ENCODE data around the gene HMGB4. TPM values are rescaled to one million over a fixed set of nuclear protein-coding genes. Genes with fewer than 3 reads are reported as not detected.

HMGB4 gene
- total and polyA plus RNA-seq, 8 donors, result not detected

DNA sequence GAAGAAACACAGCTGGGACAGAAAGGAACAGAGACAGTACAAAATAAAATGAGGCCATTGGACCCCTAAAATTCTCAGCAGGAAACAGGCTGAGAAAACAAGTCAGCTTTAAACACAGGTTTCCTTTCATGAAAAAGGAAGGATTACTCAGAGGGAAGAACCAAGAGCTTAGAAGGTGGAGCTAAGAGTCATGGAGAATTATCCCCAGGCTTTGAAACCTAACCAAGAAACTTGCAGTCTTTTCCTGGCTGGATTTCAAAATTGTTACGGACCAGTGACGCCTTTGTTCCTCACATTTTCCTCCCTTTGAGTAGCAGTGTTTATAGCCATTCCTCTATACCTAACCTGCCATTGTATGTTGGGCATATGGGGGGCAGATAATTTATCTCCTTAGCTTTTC is 8.8 kb downstream of the HMGB4 start:
- H3K27ac ChIP-seq, result no peak overlapping the region
- H3K9me3 ChIP-seq, result no peaks in the 10 kb centered on the region
- H3K4me1 ChIP-seq, result no peaks in the 10 kb centered on the region
- no peak for ATAC-seq
- no peak for DNase-seq
- TF ChIP-seq, protein P1, sequence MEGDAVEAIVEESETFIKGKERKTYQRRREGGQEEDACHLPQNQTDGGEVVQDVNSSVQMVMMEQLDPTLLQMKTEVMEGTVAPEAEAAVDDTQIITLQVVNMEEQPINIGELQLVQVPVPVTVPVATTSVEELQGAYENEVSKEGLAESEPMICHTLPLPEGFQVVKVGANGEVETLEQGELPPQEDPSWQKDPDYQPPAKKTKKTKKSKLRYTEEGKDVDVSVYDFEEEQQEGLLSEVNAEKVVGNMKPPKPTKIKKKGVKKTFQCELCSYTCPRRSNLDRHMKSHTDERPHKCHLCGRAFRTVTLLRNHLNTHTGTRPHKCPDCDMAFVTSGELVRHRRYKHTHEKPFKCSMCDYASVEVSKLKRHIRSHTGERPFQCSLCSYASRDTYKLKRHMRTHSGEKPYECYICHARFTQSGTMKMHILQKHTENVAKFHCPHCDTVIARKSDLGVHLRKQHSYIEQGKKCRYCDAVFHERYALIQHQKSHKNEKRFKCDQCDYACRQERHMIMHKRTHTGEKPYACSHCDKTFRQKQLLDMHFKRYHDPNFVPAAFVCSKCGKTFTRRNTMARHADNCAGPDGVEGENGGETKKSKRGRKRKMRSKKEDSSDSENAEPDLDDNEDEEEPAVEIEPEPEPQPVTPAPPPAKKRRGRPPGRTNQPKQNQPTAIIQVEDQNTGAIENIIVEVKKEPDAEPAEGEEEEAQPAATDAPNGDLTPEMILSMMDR (IDR thresholded peaks at IDR 0.05), result no peak
- intact Hi-C loops (cut with DNase I), result no loop called here
- no peaks in the 10 kb centered on the region for H3K27me3 ChIP-seq
- no peaks in the 10 kb centered on the region for H3K36me3 ChIP-seq
- no peak overlapping the region for H3K4me3 ChIP-seq

DNA sequence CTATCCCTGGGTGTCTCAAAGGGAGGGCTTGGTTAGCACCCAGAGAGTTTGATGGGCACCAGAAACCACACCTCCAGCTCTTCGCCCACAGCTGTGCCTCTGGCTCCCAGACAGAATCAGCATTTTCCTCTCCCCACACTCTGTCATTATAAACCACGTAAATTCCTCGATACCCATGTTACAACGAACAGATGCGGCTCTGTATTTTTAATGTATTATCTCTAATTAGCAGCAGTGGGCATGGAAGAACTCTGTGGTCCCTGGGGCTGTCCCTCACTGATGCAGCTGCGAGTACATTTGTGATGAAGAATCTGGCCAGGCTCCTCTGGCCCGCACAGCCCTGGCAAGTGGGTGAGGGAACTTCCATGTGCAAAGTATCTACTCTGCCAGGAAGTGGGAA is 10.8 kb downstream of the HMGB4 start:
- no peak overlapping the region for H3K4me3 ChIP-seq
- no peaks in the 10 kb centered on the region for H3K27me3 ChIP-seq
- intact Hi-C loops (cut with DNase I), result no loop called here
- H3K27ac ChIP-seq, result no peak overlapping the region
- no peaks in the 10 kb centered on the region for H3K4me1 ChIP-seq
- H3K9me3 ChIP-seq, result no peaks in the 10 kb centered on the region
- TF ChIP-seq, protein P1 (IDR thresholded peaks at IDR 0.05), result no peak
- no peaks in the 10 kb centered on the region for H3K36me3 ChIP-seq
- ATAC-seq (no peak), DNase-seq (no peak)

DNA sequence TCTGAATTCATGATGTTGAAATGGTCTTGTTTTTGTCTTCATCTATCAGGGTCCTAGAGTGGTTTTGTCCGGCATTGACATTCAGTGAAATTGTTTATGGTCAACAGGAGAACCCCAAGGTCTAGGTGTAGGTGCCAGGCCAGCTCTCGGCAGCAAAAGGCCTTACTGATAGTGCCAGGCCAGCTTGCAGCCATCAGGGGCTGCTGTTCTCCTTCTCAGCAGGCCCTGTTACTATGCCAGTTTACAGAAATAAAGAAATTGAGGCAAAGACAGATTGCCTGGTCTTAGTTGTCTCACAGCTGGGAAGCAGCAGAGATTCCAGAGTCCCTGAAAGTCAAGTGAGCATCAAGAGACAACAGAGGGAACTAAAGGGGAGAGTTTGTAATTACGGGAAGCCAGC is 12.0 kb downstream of the HMGB4 start:
- Histone ChIP-seq H3K9me3 (no peaks in the 10 kb centered on the region), H3K36me3 (no peaks in the 10 kb centered on the region), H3K27ac (no peak overlapping the region), H3K4me3 (no peak overlapping the region), H3K4me1 (no peaks in the 10 kb centered on the region), H3K27me3 (no peaks in the 10 kb centered on the region)
- DNase-seq, result no peak
- no peak for ATAC-seq
- TF ChIP-seq, protein P1 (IDR thresholded peaks at IDR 0.05), result no peak
- intact Hi-C loops (cut with DNase I), result no loop called here

DNA sequence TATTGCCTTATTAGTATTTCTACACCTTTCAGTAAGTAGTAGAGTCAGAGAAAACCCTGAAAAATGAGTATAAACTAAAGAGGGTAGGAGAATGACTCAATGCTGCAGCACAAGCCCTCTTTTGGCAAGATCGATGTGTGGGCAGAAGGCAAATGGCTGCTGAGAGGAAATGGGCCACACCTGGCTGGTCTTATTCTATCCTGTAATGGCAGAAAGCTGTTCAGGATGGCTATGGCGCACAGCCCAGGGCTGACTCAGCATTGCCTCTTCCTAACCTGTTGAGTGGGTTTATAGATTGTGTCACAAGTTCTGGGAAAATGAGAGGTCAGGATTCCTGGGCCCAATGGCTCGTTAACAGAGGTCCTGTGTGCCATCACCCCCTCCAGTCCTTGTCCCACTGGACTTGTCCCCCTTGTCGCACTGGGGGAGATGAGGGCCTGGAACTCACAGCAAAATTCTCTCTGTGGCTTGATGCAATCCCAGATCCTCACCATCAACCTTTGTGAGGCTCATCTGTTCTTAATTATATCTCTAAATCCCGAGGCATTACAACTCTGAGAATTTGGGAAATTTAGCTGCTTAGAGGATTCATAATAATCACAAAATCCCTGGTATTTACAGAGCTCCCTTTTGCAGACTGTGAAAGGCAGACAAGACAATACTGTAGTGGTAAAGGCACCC is 13.2 kb downstream of the HMGB4 start:
- H3K27me3 ChIP-seq, result peaks cover 0 to 8% of the 10 kb centered on the region in 2 donors
- TF ChIP-seq, protein P1 (IDR thresholded peaks at IDR 0.05), result no peak
- H3K9me3 ChIP-seq, result no peaks in the 10 kb centered on the region
- no peaks in the 10 kb centered on the region for H3K4me1 ChIP-seq
- no peak overlapping the region for H3K27ac ChIP-seq
- H3K4me3 ChIP-seq, result no peak overlapping the region
- ATAC-seq, result peak; percentile 41
- no peaks in the 10 kb centered on the region for H3K36me3 ChIP-seq
- no peak for DNase-seq
- intact Hi-C loops (cut with DNase I), result no loop called here

DNA sequence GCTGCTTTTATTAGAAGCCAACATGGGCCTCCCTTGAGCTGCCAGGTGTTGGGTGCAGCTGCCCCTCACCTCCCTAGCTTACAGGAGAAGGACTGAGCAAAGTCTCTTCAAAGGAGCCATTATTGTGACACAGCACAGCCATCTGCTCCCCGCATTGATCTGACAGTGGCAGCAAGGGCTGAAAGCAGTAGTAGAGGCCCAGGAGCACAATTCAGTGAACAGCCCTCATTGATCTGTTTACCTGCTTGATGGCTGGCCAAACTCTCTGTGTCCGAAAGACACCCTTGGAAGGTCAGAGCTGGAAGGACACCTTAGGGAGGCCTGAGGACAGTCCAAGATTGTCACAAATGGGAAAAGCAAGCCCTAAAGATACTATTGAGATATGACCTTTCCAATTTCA is 14.5 kb downstream of the HMGB4 start:
- no peaks in the 10 kb centered on the region for H3K9me3 ChIP-seq
- DNase-seq (no peak), ATAC-seq (no peak)
- no peaks in the 10 kb centered on the region for H3K4me1 ChIP-seq
- no peak overlapping the region for H3K27ac ChIP-seq
- H3K4me3 ChIP-seq, result no peak overlapping the region
- peaks cover 0 to 14% of the 10 kb centered on the region in 2 donors for H3K27me3 ChIP-seq
- TF ChIP-seq, protein P1 (IDR thresholded peaks at IDR 0.05), result no peak
- no peaks in the 10 kb centered on the region for H3K36me3 ChIP-seq
- intact Hi-C loops (cut with DNase I), result no loop called here
